Brain microvascular endothelial cell (primary cell): ENCODE measurements around the gene YWHAH.

Source experiments
- DNase-seq: peaks from one replicate; pipeline ENCODE4 v3.0.0-alpha.2; 2020
- H3K27ac ChIP-seq: fragments of 250-450 bp; sonication (Bioruptor Pico); 2 replicates; pipeline ENCODE4 v1.5.1; 2020; ENCODE audit warnings: mild to moderate bottlenecking, moderate library complexity
- H3K27me3 ChIP-seq: fragments of 250-450 bp; sonication (Bioruptor Pico); replicated peaks from 2 replicates; pipeline ENCODE4 v1.5.1; 2020; ENCODE audit warnings: mild to moderate bottlenecking
- H3K36me3 ChIP-seq: fragments of 250-450 bp; sonication (Bioruptor Pico); replicated peaks from 2 replicates; pipeline ENCODE4 v1.5.1; 2020; ENCODE audit warnings: mild to moderate bottlenecking
- H3K4me3 ChIP-seq: 2 replicates; pipeline ENCODE4 v1.5.1; 2011; ENCODE audit warnings: low read depth, mild to moderate bottlenecking, control low read depth, low read length, moderate library complexity
- CTCF ChIP-seq: IDR thresholded peaks from 2 replicates; pipeline ENCODE4 v1.5.1; 2011; ENCODE audit warnings: low read depth, mild to moderate bottlenecking, moderate library complexity, low read length, control low read depth, inconsistent platforms; ENCODE audit errors: missing control alignments
- in situ Hi-C: cut with HindIII; loops from 2 replicates; pipeline ENCODE4 v1.10.0; 2017; ENCODE audit warnings: low sequenced_read_pairs, low pct_ligation_motif_present

Gene YWHAH

GRCh38 chr22:31983911-31984656 is 39.7 kb downstream of the YWHAH start:
- H3K27me3 ChIP-seq, result no peaks in the 10 kb centered on the region

GRCh38 chr22:31987218-31987617 is 42.9 kb downstream of the YWHAH start:
- no peak for TF ChIP-seq CTCF
- Histone ChIP-seq H3K27ac (no peak overlapping the region), H3K36me3 (no peaks in the 10 kb centered on the region), H3K4me3 (no peak overlapping the region), H3K27me3 (no peaks in the 10 kb centered on the region)
- DNase-seq, result no peak
- in situ Hi-C loops, result no loop called here

More at GRCh38 chr22:31983911-31984656, 39.7 kb downstream of the YWHAH start:
- no peak for DNase-seq
- H3K4me3 ChIP-seq, result no peak overlapping the region
- H3K36me3 ChIP-seq, result no peaks in the 10 kb centered on the region
- in situ Hi-C loops, result no loop called here
- no peak overlapping the region for H3K27ac ChIP-seq
- TF ChIP-seq CTCF, result no peak

- no peaks in the 10 kb centered on the region for H3K27me3 ChIP-seq
- H3K36me3 ChIP-seq, result no peaks in the 10 kb centered on the region
- no peak overlapping the region for H3K27ac ChIP-seq
- no peak for DNase-seq
- no peak for TF ChIP-seq CTCF
- no peak overlapping the region for H3K4me3 ChIP-seq
- in situ Hi-C loops, result no loop called here
These were observed 46.9 kb downstream of the YWHAH start for GRCh38 chr22:31991102-31991839.

GRCh38 chr22:31995046-31995445 is 50.7 kb downstream of the YWHAH start:
- TF ChIP-seq CTCF, result peak; percentile 46

GRCh38 chr22:31995807-31996206 is 51.5 kb downstream of the YWHAH start:
- H3K27me3 ChIP-seq, result no peaks in the 10 kb centered on the region
- no peak overlapping the region for H3K4me3 ChIP-seq
- TF ChIP-seq CTCF, result no peak
- H3K27ac ChIP-seq, result no peak overlapping the region
- DNase-seq, result no peak
- no peaks in the 10 kb centered on the region for H3K36me3 ChIP-seq
- in situ Hi-C loops, result no loop called here

More at GRCh38 chr22:31995046-31995445, 50.7 kb downstream of the YWHAH start:
- in situ Hi-C loops, result no loop called here
- H3K27ac ChIP-seq, result no peak overlapping the region
- no peak overlapping the region for H3K4me3 ChIP-seq
- no peaks in the 10 kb centered on the region for H3K27me3 ChIP-seq
- no peak for DNase-seq
- H3K36me3 ChIP-seq, result no peaks in the 10 kb centered on the region
